ENCODE results near the gene KCTD10.

Gene KCTD10

GRCh38 chr12:109449845-109450532 lies 27.1 kb downstream of the KCTD10 start:
- peak; percentile 18 for TF ChIP-seq CTCF (IDR thresholded peaks at IDR 0.05; ENCODE audit: low read length, missing control alignments)
- no peak for DNase-seq (ENCODE audit: low read depth)
- no peak overlapping the region for H3K4me3 ChIP-seq (replicated peaks; ENCODE audit: low read depth, low read length)

- H3K4me3 ChIP-seq (replicated peaks; ENCODE audit: low read depth, low read length): no peak overlapping the region
- no peak for DNase-seq (ENCODE audit: low read depth)
- no peak for TF ChIP-seq CTCF (IDR thresholded peaks at IDR 0.05; ENCODE audit: low read length, missing control alignments)
These were observed 28.3 kb downstream of the KCTD10 start for GRCh38 chr12:109448707-109449390.

GRCh38 chr12:109448272-109448671 lies 28.8 kb downstream of the KCTD10 start:
- H3K4me3 ChIP-seq (replicated peaks; ENCODE audit: low read depth, low read length): no peak overlapping the region
- no peak for TF ChIP-seq CTCF (IDR thresholded peaks at IDR 0.05; ENCODE audit: low read length, missing control alignments)
- no peak for DNase-seq (ENCODE audit: low read depth)

- no peak for DNase-seq (ENCODE audit: low read depth)
- TF ChIP-seq CTCF (IDR thresholded peaks at IDR 0.05; ENCODE audit: low read length, missing control alignments): no peak
- H3K4me3 ChIP-seq (replicated peaks; ENCODE audit: low read depth, low read length): no peak overlapping the region
These were observed 29.6 kb downstream of the KCTD10 start for GRCh38 chr12:109447482-109447881.

- TF ChIP-seq CTCF (IDR thresholded peaks at IDR 0.05; ENCODE audit: low read length, missing control alignments): no peak
- DNase-seq (ENCODE audit: low read depth): no peak
- no peak overlapping the region for H3K4me3 ChIP-seq (replicated peaks; ENCODE audit: low read depth, low read length)
These were observed 30.2 kb downstream of the KCTD10 start for GRCh38 chr12:109446869-109447268.

GRCh38 chr12:109445191-109445609 lies 31.9 kb downstream of the KCTD10 start:
- peak; percentile 39 for DNase-seq (ENCODE audit: low read depth)
- H3K4me3 ChIP-seq (replicated peaks; ENCODE audit: low read depth, low read length): no peak overlapping the region
- no peak for TF ChIP-seq CTCF (IDR thresholded peaks at IDR 0.05; ENCODE audit: low read length, missing control alignments)

Measured in fibroblast of pulmonary artery (primary cell).